ENCODE data around the gene PRKX.

DNA sequence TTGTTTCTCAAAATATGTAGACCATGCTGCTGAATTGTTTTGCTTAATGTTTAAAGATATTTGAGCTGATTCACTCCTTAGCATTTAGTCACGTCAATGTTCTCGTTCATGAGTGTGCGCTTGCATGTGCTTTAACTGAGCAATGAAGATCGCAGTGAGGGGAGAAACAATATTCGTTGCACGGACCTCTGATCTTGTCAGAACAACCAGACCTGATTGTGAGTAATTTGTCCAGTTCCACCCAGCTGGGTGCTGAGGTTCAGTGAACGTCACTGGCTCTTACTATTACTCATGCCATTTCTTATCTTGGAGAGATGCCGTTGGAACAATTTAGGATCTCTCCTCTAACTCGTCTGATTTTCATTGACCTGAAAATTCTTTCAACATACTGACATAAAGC is 15.0 kb upstream of the PRKX start:
- TF ChIP-seq TAF1 (IDR thresholded peaks at IDR 0.05; ENCODE audit: low read depth, low read length) (no peak), POLR2AphosphoS5 (IDR thresholded peaks at IDR 0.05; ENCODE audit: low read depth, low read length) (no peak), POLR2A (IDR thresholded peaks at IDR 0.05; ENCODE audit: low read depth, low read length) (no peak), PAX5 (IDR thresholded peaks at IDR 0.05; ENCODE audit: insufficient read depth, low read length, severe bottlenecking) (no peak), SPI1 (IDR thresholded peaks at IDR 0.05; ENCODE audit: low read depth, low read length) (no peak)
